Endodermal cell (in vitro differentiated cells): Measurements from ENCODE around the gene HLTF. TPM values are rescaled to one million over a fixed set of nuclear protein-coding genes. Genes with fewer than 3 reads are reported as not detected.

Experiments
- DNase-seq: peaks from one replicate; pipeline ENCODE4 v3.0.0-alpha.2; 2017
- H3K27ac ChIP-seq: 2 replicates; pipeline ENCODE4 v1.5.1; 2013; ENCODE audit warnings: mild to moderate bottlenecking, low read depth, low read length, moderate library complexity
- H3K27me3 ChIP-seq: 2 replicates; pipeline ENCODE4 v1.6.1; 2013; ENCODE audit warnings: mild to moderate bottlenecking, low read length, moderate library complexity; ENCODE audit not compliant: insufficient read depth, control insufficient read depth, poor library complexity, severe bottlenecking
- H3K36me3 ChIP-seq: 2 replicates; pipeline ENCODE4 v1.7.0; 2013; ENCODE audit warnings: mild to moderate bottlenecking, low read length, moderate library complexity; ENCODE audit not compliant: control insufficient read depth, insufficient read depth
- H3K4me1 ChIP-seq: one replicate; pipeline ENCODE4 v1.7.0; 2013; ENCODE audit warnings: low read length; ENCODE audit not compliant: control insufficient read depth, insufficient read depth
- H3K4me3 ChIP-seq: 2 replicates; pipeline ENCODE4 v1.5.1; 2013; ENCODE audit warnings: mild to moderate bottlenecking, low read length, moderate library complexity
- H3K9ac ChIP-seq: 2 replicates; pipeline ENCODE4 v1.6.1; 2013; ENCODE audit warnings: mild to moderate bottlenecking, low read length, moderate library complexity; ENCODE audit not compliant: poor library complexity, severe bottlenecking; ENCODE audit errors: extremely low read depth
- H3K9me3 ChIP-seq: 2 replicates; pipeline ENCODE4 v1.6.1; 2013; ENCODE audit warnings: mild to moderate bottlenecking, low read length, moderate library complexity; ENCODE audit not compliant: control insufficient read depth
- H3K27ac Mint-ChIP-seq: 2 replicates; pipeline ENCODE4 v1.8.0; 2020; ENCODE audit warnings: mixed read lengths
- H3K27me3 Mint-ChIP-seq: 2 replicates; pipeline ENCODE4 v1.8.0; 2021; ENCODE audit warnings: mild to moderate bottlenecking, mixed read lengths; ENCODE audit not compliant: insufficient read depth
- H3K36me3 Mint-ChIP-seq: 2 replicates; pipeline ENCODE4 v1.8.0; 2020; ENCODE audit warnings: low read depth, mixed read lengths
- H3K4me1 Mint-ChIP-seq: 2 replicates; pipeline ENCODE4 v1.8.0; 2020; ENCODE audit warnings: mixed read lengths
- H3K4me3 Mint-ChIP-seq: 2 replicates; pipeline ENCODE4 v1.8.0; 2020; ENCODE audit warnings: mild to moderate bottlenecking, moderate library complexity, mixed read lengths
- H3K9me3 Mint-ChIP-seq: 2 replicates; pipeline ENCODE4 v1.8.0; 2020; ENCODE audit warnings: mild to moderate bottlenecking, mixed read lengths
- CTCF ChIP-seq: fragments of 200-600 bp; sonication (generic); conservative IDR thresholded peaks from 2 replicates; pipeline ENCODE4 v1.5.0; 2021; ENCODE audit warnings: antibody characterized with exemption, mild to moderate bottlenecking
- WGBS, 2 experiments: methylation state at CpG; one replicate each; pipeline versions ENCODE4 v1.1.5 to v1.1.7; 2013; ENCODE audit warnings: missing lambda C conversion rate in 2 of 2, mixed read lengths in 1 of 2; ENCODE audit not compliant: insufficient coverage in 1 of 2, insufficient read length in 1 of 2; 5-methylcytosine and 5-hydroxymethylcytosine counted together
- total RNA-seq, 2 donors: library from RNA; stranded (reverse); fragmentation: NEBNext Ultra II Directional in 1 of 2; extraction: Animal tissue kit (Norgen Biotek cat#: 25700) in 1 of 2; gene quantifications; 2 replicates in 1 of 2; 3 replicates in 1 of 2; pipeline ENCODE4 v1.2.1, GENCODE V29; 2021

The HLTF gene
- total RNA-seq, 2 donors from 2014 or later, result 61.2 to 75.7 TPM

GRCh38 chr3:149061776-149062175, 24.6 kb downstream of the HLTF start:
- WGBS, 2 experiments, result 80 to 100% methylated on average over 1 to 2 of the region's 2 CpGs
- TF ChIP-seq CTCF, result no peak

GRCh38 chr3:149058602-149059001, 27.7 kb downstream of the HLTF start:
- H3K4me3 ChIP-seq, result no peak overlapping the region
- 82% methylated on average over 1 of the region's 1 CpG; no CpG with 5 or more reads in 1 of the 2 experiments for WGBS, 2 experiments
- Mint-ChIP-seq H3K9me3 (no peaks in the 10 kb centered on the region), H3K36me3 (peaks cover 71% of the 10 kb centered on the region), H3K27ac (no peak overlapping the region), H3K27me3 (no peaks in the 10 kb centered on the region), H3K4me1 (peaks cover 6% of the 10 kb centered on the region), H3K4me3 (no peak overlapping the region)
- no peak for DNase-seq
- H3K27ac ChIP-seq, result no peak overlapping the region
- H3K27me3 ChIP-seq, result no peaks in the 10 kb centered on the region
- H3K9ac ChIP-seq, result no peak overlapping the region
- TF ChIP-seq CTCF, result no peak
- peaks cover 84% of the 10 kb centered on the region for H3K36me3 ChIP-seq
- peaks cover 4% of the 10 kb centered on the region for H3K9me3 ChIP-seq
- H3K4me1 ChIP-seq, result no peaks in the 10 kb centered on the region

More at GRCh38 chr3:149061776-149062175, 24.6 kb downstream of the HLTF start:
- no peaks in the 10 kb centered on the region for H3K4me1 ChIP-seq
- H3K4me3 ChIP-seq, result no peak overlapping the region
- no peak overlapping the region for H3K27ac Mint-ChIP-seq
- no peaks in the 10 kb centered on the region for H3K9me3 ChIP-seq
- H3K27me3 Mint-ChIP-seq, result no peaks in the 10 kb centered on the region
- H3K4me3 Mint-ChIP-seq, result no peak overlapping the region
- H3K9ac ChIP-seq, result no peak overlapping the region
- peaks cover 66% of the 10 kb centered on the region for H3K36me3 Mint-ChIP-seq
- peaks cover 88% of the 10 kb centered on the region for H3K36me3 ChIP-seq
- H3K4me1 Mint-ChIP-seq, result peaks cover 6% of the 10 kb centered on the region
- no peak for DNase-seq
- H3K27ac ChIP-seq, result no peak overlapping the region
- H3K27me3 ChIP-seq, result no peaks in the 10 kb centered on the region
- no peaks in the 10 kb centered on the region for H3K9me3 Mint-ChIP-seq

GRCh38 chr3:149058198-149058597, 28.1 kb downstream of the HLTF start:
- DNase-seq, result no peak
- TF ChIP-seq CTCF, result no peak
- H3K4me3 ChIP-seq, result no peak overlapping the region
- Mint-ChIP-seq H3K27me3 (no peaks in the 10 kb centered on the region), H3K9me3 (no peaks in the 10 kb centered on the region), H3K27ac (no peak overlapping the region), H3K4me3 (no peak overlapping the region), H3K4me1 (peaks cover 6% of the 10 kb centered on the region), H3K36me3 (peaks cover 71% of the 10 kb centered on the region)
- H3K27me3 ChIP-seq, result no peaks in the 10 kb centered on the region
- 92 to 100% methylated on average over 1 of the region's 1 CpG for WGBS, 2 experiments
- peaks cover 4% of the 10 kb centered on the region for H3K9me3 ChIP-seq
- no peak overlapping the region for H3K27ac ChIP-seq
- H3K4me1 ChIP-seq, result no peaks in the 10 kb centered on the region
- no peak overlapping the region for H3K9ac ChIP-seq
- peaks cover 83% of the 10 kb centered on the region for H3K36me3 ChIP-seq
